ENCODE data around the gene EEF1B2.
A peak's percentile ranks its signal among the peaks of the same experiment; 100 is the strongest.
"Not testable (repeated sequence)": the region's sequence is repeated elsewhere in the genome, so short reads cannot be mapped to it uniquely, and the experiment has no call there.

Gene EEF1B2

GRCh38 chr2:206159346-206160124 is at the start of gene EEF1B2, which contains the start of gene NDUFS1:
EEF1B2 (plus strand) TSS chr2:206159895; CDS start chr2:206159980, 85 bp downstream.
NDUFS1 (minus strand) TSS chr2:206159444; CDS start chr2:206153678, 5,766 bp downstream.
- peak; percentile 93 for DNase-seq

- no peak for DNase-seq
Observed at GRCh38 chr2:206112108-206112507, 47.6 kb upstream of the EEF1B2 start.

GRCh38 chr2:206112846-206113547 is 46.7 kb upstream of the EEF1B2 start:
- no peak for DNase-seq

- no peak for DNase-seq
Observed at GRCh38 chr2:206115026-206115578, 44.6 kb upstream of the EEF1B2 start.

- DNase-seq = no peak
Observed at GRCh38 chr2:206116278-206116677, 43.4 kb upstream of the EEF1B2 start.

- DNase-seq = not testable (repeated sequence)
Observed at GRCh38 chr2:206122569-206122968, 37.1 kb upstream of the EEF1B2 start.

- no peak for DNase-seq
Observed at GRCh38 chr2:206125901-206126300, 33.8 kb upstream of the EEF1B2 start.

GRCh38 chr2:206127656-206128055 is 32.0 kb upstream of the EEF1B2 start:
- DNase-seq = no peak

GRCh38 chr2:206143451-206143850 is 16.2 kb upstream of the EEF1B2 start:
- DNase-seq = no peak

GRCh38 chr2:206144383-206144782 is 15.3 kb upstream of the EEF1B2 start:
- DNase-seq = no peak

GRCh38 chr2:206145665-206146064 is 14.0 kb upstream of the EEF1B2 start:
- no peak for DNase-seq

- DNase-seq = no peak
Observed at GRCh38 chr2:206149330-206149729, 10.4 kb upstream of the EEF1B2 start.

GRCh38 chr2:206150168-206150567 is 9.5 kb upstream of the EEF1B2 start:
- no peak for DNase-seq

- no peak for DNase-seq
Observed at GRCh38 chr2:206150631-206151030, 9.1 kb upstream of the EEF1B2 start.

- no peak for DNase-seq
Observed at GRCh38 chr2:206154197-206154596, 5.5 kb upstream of the EEF1B2 start.

GRCh38 chr2:206157014-206157413 is 2.7 kb upstream of the EEF1B2 start:
- not testable (repeated sequence) for DNase-seq

- no peak for DNase-seq
Observed at GRCh38 chr2:206158563-206159345, 941 bp upstream of the EEF1B2 start.

GRCh38 chr2:206160125-206160806 is 571 bp downstream of the EEF1B2 start:
- DNase-seq = no peak

GRCh38 chr2:206160807-206161179 is 1.1 kb downstream of the EEF1B2 start:
- DNase-seq = no peak

GRCh38 chr2:206162401-206162800 is 2.7 kb downstream of the EEF1B2 start:
- DNase-seq = not testable (repeated sequence)

- no peak for DNase-seq
Observed at GRCh38 chr2:206163251-206163880, 3.7 kb downstream of the EEF1B2 start.

All from activated CD4-positive, alpha-beta T cell treated with anti-CD3 and anti-CD28 coated beads for 1 hour (primary cell).